HCT116 (cell line): ENCODE measurements around the gene LLCFC1. TPM values are rescaled to one million over a fixed set of nuclear protein-coding genes. Genes with fewer than 3 reads are reported as not detected.

Experiments used
- ATAC-seq: fragments of 200-7000 bp; cut with Tn5 transposase; 2 replicates; pipeline ENCODE4 v1.9.1; 2020; ENCODE audit warnings: mild to moderate bottlenecking, moderate library complexity
- BruUV-seq: library from RNA; stranded (reverse); fragments of 400-500 nt; replicated peaks from 2 replicates; lab custom pipeline; 2021; lab: Mats Ljungman, UMichigan
- CTCF ChIA-PET: fragments of 300-600 bp; sonication (Branson Sonifier 250); formaldehyde crosslinking; loops from one replicate; lab custom pipeline; 2021; ENCODE audit warnings: antibody characterized with exemption; lab: Charles Lee
- POLR2A ChIA-PET: fragments of 300-600, 350-600 bp; sonication (Branson Sonifier 250); formaldehyde crosslinking; loops from one replicate; lab custom pipeline; 2021; ENCODE audit warnings: antibody characterized with exemption; lab: Charles Lee
- RAD21 ChIA-PET, 2 experiments: fragments of 300-600 bp; sonication (Branson Sonifier 250); formaldehyde crosslinking; loops; one replicate each; lab custom pipeline; 2023; ENCODE audit warnings: low total read pairs in 2 of 2; ENCODE audit not compliant: uncharacterized antibody in 2 of 2, unreplicated experiment in 2 of 2, low non-redundant PET in 1 of 2; lab: Charles Lee
- DNase-seq: peaks from one replicate; pipeline ENCODE4 v3.0.0-alpha.2; 2010; ENCODE audit warnings: low read depth, low spot score
- H2AFZ ChIP-seq: fragments of 200-600 bp; shearing (Covaris generic), sonication (generic); 2 replicates; pipeline ENCODE4 v1.6.1; 2017; ENCODE audit warnings: low read depth, mixed run types, mixed read lengths, antibody characterized with exemption, low read length; ENCODE audit not compliant: poor library complexity, severe bottlenecking
- H3K27ac ChIP-seq: 2 replicates; pipeline ENCODE4 v1.5.1; 2012; ENCODE audit warnings: low read depth, low read length
- H3K27me3 ChIP-seq: fragments of 200-600 bp; sonication (generic); 2 replicates; pipeline ENCODE4 v1.6.1; 2016; ENCODE audit warnings: mixed run types, low read length, mixed read lengths; ENCODE audit not compliant: insufficient read depth
- H3K36me3 ChIP-seq, 2 experiments: fragments of 200-500 bp in 1 of 2; fragments of 200-600 bp in 1 of 2; sonication (Bioruptor generic) in 1 of 2; sonication (generic) in 1 of 2; 2 replicates each; pipeline versions ENCODE4 v1.5.1 to v1.6.1; 2014 to 2016; ENCODE audit warnings: low read length in 2 of 2, inconsistent platforms in 1 of 2, mixed read lengths in 1 of 2, mixed run types in 1 of 2; ENCODE audit not compliant: insufficient read depth in 2 of 2, control insufficient read depth in 1 of 2
- H3K4me1 ChIP-seq, 2 experiments: fragments of 200-600 bp in 1 of 2; sonication (generic) in 1 of 2; 2 replicates each; pipeline versions ENCODE4 v1.5.1 to v1.6.1; 2012 to 2017; ENCODE audit warnings: low read length in 2 of 2, inconsistent platforms in 1 of 2, mild to moderate bottlenecking in 1 of 2, mixed read lengths in 1 of 2, mixed run types in 1 of 2, moderate library complexity in 1 of 2; ENCODE audit not compliant: insufficient read depth in 2 of 2, control insufficient read depth in 1 of 2
- H3K4me2 ChIP-seq: fragments of 200-600 bp; sonication (generic); 2 replicates; pipeline ENCODE4 v1.6.1; 2017; ENCODE audit warnings: mixed run types, low read length, mixed read lengths
- H3K4me3 ChIP-seq, 2 experiments: fragments of 200-600 bp in 1 of 2; sonication (generic) in 1 of 2; replicated peaks in 1 of 2; 2 replicates each; pipeline ENCODE4 v1.5.1; 2011 to 2016; ENCODE audit warnings: low read length in 2 of 2, control low read depth in 1 of 2, low read depth in 1 of 2, mild to moderate bottlenecking in 1 of 2, mixed read lengths in 1 of 2, mixed run types in 1 of 2
- H3K79me2 ChIP-seq: fragments of 200-600 bp; sonication (generic); 2 replicates; pipeline ENCODE4 v1.6.1; 2017; ENCODE audit warnings: mild to moderate bottlenecking, mixed run types, low read length, moderate library complexity, mixed read lengths; ENCODE audit not compliant: insufficient read depth
- H3K9ac ChIP-seq: fragments of 200-600 bp; sonication (generic); 2 replicates; pipeline ENCODE4 v1.6.1; 2016; ENCODE audit warnings: low read length, mixed read lengths
- H3K9me2 ChIP-seq: fragments of 200-600 bp; sonication (generic), shearing (Covaris generic); 2 replicates; pipeline ENCODE4 v1.6.1; 2017; ENCODE audit warnings: mixed run types, mild to moderate bottlenecking, moderate library complexity; ENCODE audit not compliant: insufficient read depth
- H3K9me3 ChIP-seq, 2 experiments: fragments of 200-500 bp in 1 of 2; fragments of 200-600 bp in 1 of 2; sonication (Bioruptor generic) in 1 of 2; sonication (generic) in 1 of 2; 2 replicates each; pipeline ENCODE4 v1.6.1; 2014 to 2017; ENCODE audit warnings: low read length in 2 of 2, mixed read lengths in 2 of 2, inconsistent platforms in 1 of 2, low read depth in 1 of 2, mild to moderate bottlenecking in 1 of 2, mixed run types in 1 of 2, moderate library complexity in 1 of 2; ENCODE audit not compliant: control insufficient read depth in 1 of 2, insufficient read depth in 1 of 2
- H4K20me1 ChIP-seq: fragments of 200-600 bp; sonication (generic), shearing (Covaris generic); 2 replicates; pipeline ENCODE4 v1.6.1; 2017; ENCODE audit warnings: mixed run types, mild to moderate bottlenecking, moderate library complexity; ENCODE audit not compliant: insufficient read depth
- CTCF ChIP-seq, 3 experiments: fragments of 200-600 bp in 1 of 3; sonication (generic) in 1 of 3; IDR thresholded peaks in 2 of 3; conservative IDR thresholded peaks in 1 of 3; 2 replicates each; pipeline ENCODE4 v1.5.1; 2012 to 2017; ENCODE audit warnings: low read depth in 2 of 3, low read length in 2 of 3, antibody characterized with exemption in 1 of 3, borderline replicate concordance in 1 of 3, control low read depth in 1 of 3, mild to moderate bottlenecking in 1 of 3, mixed read lengths in 1 of 3, mixed run types in 1 of 3, moderate library complexity in 1 of 3; ENCODE audit not compliant: insufficient read depth in 1 of 3
- EZH2 ChIP-seq: fragments of 200-600 bp; sonication (generic); IDR thresholded peaks from 2 replicates; pipeline ENCODE4 v1.6.1; 2017; ENCODE audit warnings: antibody characterized with exemption, mixed run types
- JUND ChIP-seq: IDR thresholded peaks from 2 replicates; pipeline ENCODE4 v1.6.1; 2012
- POLR2A ChIP-seq: IDR thresholded peaks from 2 replicates; pipeline ENCODE4 v1.7.0; 2011; ENCODE audit warnings: borderline replicate concordance; ENCODE audit not compliant: insufficient read depth, insufficient read length; ENCODE audit errors: extremely low read depth
- RAD21 ChIP-seq: IDR thresholded peaks from 2 replicates; pipeline ENCODE4 v1.6.1; 2012; ENCODE audit warnings: low read depth, mild to moderate bottlenecking
- REST ChIP-seq: IDR thresholded peaks from 2 replicates; pipeline ENCODE4 v1.6.1; 2012; ENCODE audit warnings: low read depth
- SP1 ChIP-seq: IDR thresholded peaks from 2 replicates; pipeline ENCODE4 v1.6.1; 2012; ENCODE audit warnings: low read depth
- ZFX ChIP-seq: fragments of 450-650 bp; IDR thresholded peaks from 2 replicates; pipeline ENCODE4 v1.6.1; 2017
- intact Hi-C: fragments of 100-400 bp; cut with micrococcal nuclease; formaldehyde crosslinking; loops from 2 replicates; pipeline ENCODE4 v1.10.0; 2022
- total RNA-seq: library from RNA; stranded (reverse); gene quantifications from one replicate; pipeline ENCODE4 v1.2.1, GENCODE V29; 2021; ENCODE audit not compliant: unreplicated experiment

The LLCFC1 gene
- total RNA-seq, 1 experiment from 2014 or later = not detected

GRCh38 chr7:142960955-142961512 lies 21.8 kb downstream of the LLCFC1 start:
- peaks cover 15% of the 10 kb centered on the region in 2 experiments for H3K4me1 ChIP-seq
- no peak overlapping the region for H3K4me3 ChIP-seq
- DNase-seq = peak; percentile 6
- no peaks in the 10 kb centered on the region for H3K9me2 ChIP-seq
- 0 out of 2 replicates have a peak, but pooled peaks have one; percentile 43 for ATAC-seq
- no peaks in the 10 kb centered on the region for H3K36me3 ChIP-seq
- RAD21 ChIA-PET = interaction anchor here (0.8 to 1.1 kb wide), 4 partner anchors 51 to 88 kb away, joined by 3 to 5 read pairs (median 5); no protein-coding TSS in a partner anchor
- CTCF ChIA-PET = interaction anchor here (0.6 to 2.8 kb wide), 15 partner anchors 9 to 254 kb away, joined by 3 to 39 read pairs (median 5); no protein-coding TSS in a partner anchor
- intact Hi-C loops = loop anchor here (2.0 kb wide), 1 partner anchor 80 kb away; no protein-coding TSS in a partner anchor
- H3K27me3 ChIP-seq = 0 out of 2 replicates have a peak, but pooled peaks cover 4% of the 10 kb centered on the region
- H4K20me1 ChIP-seq = no peaks in the 10 kb centered on the region
- TF ChIP-seq ZFX = no peak
- TF ChIP-seq REST = no peak
- no peak for TF ChIP-seq SP1
- TF ChIP-seq CTCF (IDR thresholded peaks at IDR 0.05 in 2 of 3, conservative IDR thresholded peaks at IDR 0.05 in 1 of 3; ENCODE audit: borderline replicate concordance in 1 of 3, insufficient read depth in 1 of 3, low read depth in 2 of 3, low read length in 2 of 3) = peak; percentile 46 to 55 (median 50); a peak in 5 of 6 replicates
- TF ChIP-seq POLR2A = no peak
- TF ChIP-seq JUND = no peak
- TF ChIP-seq EZH2 = no peak
- TF ChIP-seq RAD21 = peak; percentile 66
- POLR2A ChIA-PET = interaction anchor here (0.6 to 1.0 kb wide), 2 partner anchors 9 to 329 kb away, joined by 3 read pairs; no protein-coding TSS in a partner anchor
- H3K4me2 ChIP-seq = no peak overlapping the region
- H2AFZ ChIP-seq = no peak overlapping the region
- H3K27ac ChIP-seq = no peak overlapping the region
- no peaks in the 10 kb centered on the region for H3K79me2 ChIP-seq
- H3K9me3 ChIP-seq = no peaks in the 10 kb centered on the region
- no TSS peak for BruUV-seq
- no peak overlapping the region for H3K9ac ChIP-seq
